Right cardiac atrium (tissue), 5 donors: ENCODE results near the gene LIMCH1. TPM values are rescaled to one million over a fixed set of nuclear protein-coding genes. Genes with fewer than 3 reads are reported as not detected.
"Not testable (repeated sequence)": the region's sequence is repeated elsewhere in the genome, so short reads cannot be mapped to it uniquely, and the experiment has no call there.

Experiments used
- ATAC-seq, 2 donors: fragments of 200-7000 bp; cut with Tn5 transposase; one replicate each; pipeline versions ENCODE4 v1.8.0 to v1.9.1; 2020; ENCODE audit warnings: moderate library complexity in 2 of 2, mild to moderate bottlenecking in 1 of 2
- DNase-seq, 3 donors: peaks; one replicate each; pipeline ENCODE4 v3.0.0-alpha.2; 2020
- H3K27ac ChIP-seq: one replicate; pipeline ENCODE4 v1.5.1; 2013; ENCODE audit warnings: mild to moderate bottlenecking, low read length, control low read depth, moderate library complexity
- H3K27me3 ChIP-seq: one replicate; pipeline ENCODE4 v1.6.1; 2013; ENCODE audit not compliant: control insufficient read depth, insufficient read depth
- H3K4me1 ChIP-seq: one replicate; pipeline ENCODE4 v1.6.1; 2013; ENCODE audit warnings: low read length; ENCODE audit not compliant: control insufficient read depth, insufficient read depth
- H3K4me3 ChIP-seq: one replicate; pipeline ENCODE4 v1.5.1; 2013; ENCODE audit warnings: low read length, control low read depth
- H3K9me3 ChIP-seq: one replicate; pipeline ENCODE4 v1.6.1; 2013; ENCODE audit warnings: low read length; ENCODE audit not compliant: control insufficient read depth
- WGBS: extraction: QIAGEN DNeasy Blood & Tissue Kit; methylation state at CpG from one replicate; pipeline ENCODE4 v1.1.7; 2013; 5-methylcytosine and 5-hydroxymethylcytosine counted together
- intact Hi-C, 4 donors: fragments of 100-400 bp; cut with DNase I; formaldehyde crosslinking; loops; one replicate each; pipeline versions ENCODE4 v1.11.0 to v1.14.0; 2022 to 2023
- polyA plus RNA-seq: library from polyadenylated mRNA; stranded (reverse); fragments of 200-250 nt; gene quantifications from one replicate; pipeline ENCODE4 v1.2.3, GENCODE V29; 2013
- total RNA-seq, 4 donors: library from RNA; stranded (reverse); fragmentation: NEBNext Ultra II Directional; extraction: Animal tissue kit (Norgen Biotek cat#: 25700); gene quantifications; one replicate each; pipeline ENCODE4 v1.2.1, GENCODE V29; 2021
- donor health status: healthy with polysubstance abuse.
- donor health status: DM: no; HTN: yes; CAD: no.
- donor health status: DM: no; HTN: no; CAD: no.
- donor health status: DM: no; HTN: yes; CAD: no; lungs with severe emphysema.
- donor health status: DM: yes; HTN: yes; CAD: no.

Gene LIMCH1
- total and polyA plus RNA-seq, 5 donors, result 43.3 to 248 (median 184) TPM

GRCh38 chr4:41624765-41625164 lies 86.8 kb downstream of the LIMCH1 start:
- WGBS, result 93% methylated on average over 3 of the region's 3 CpGs
- Histone ChIP-seq H3K27me3 (no peaks in the 10 kb centered on the region), H3K4me1 (no peaks in the 10 kb centered on the region), H3K9me3 (no peaks in the 10 kb centered on the region), H3K27ac (no peak overlapping the region), H3K4me3 (no peak overlapping the region)
- no peak for ATAC-seq
- DNase-seq, result no peak
- intact Hi-C loops, result no loop called here

- 72% methylated on average over 5 of the region's 5 CpGs for WGBS
- intact Hi-C loops, result no loop called here
- Histone ChIP-seq H3K4me3 (no peak overlapping the region), H3K9me3 (no peaks in the 10 kb centered on the region), H3K27me3 (no peaks in the 10 kb centered on the region), H3K4me1 (no peaks in the 10 kb centered on the region), H3K27ac (no peak overlapping the region)
- no peak for ATAC-seq
- DNase-seq, result no peak
Observed at GRCh38 chr4:41625531-41625930, 87.6 kb downstream of the LIMCH1 start.

- DNase-seq, result no peak
- H3K27ac ChIP-seq, result no peak overlapping the region
- WGBS, result 90% methylated on average over 2 of the region's 2 CpGs
- H3K4me1 ChIP-seq, result no peaks in the 10 kb centered on the region
- intact Hi-C loops, result no loop called here
- no peak overlapping the region for H3K4me3 ChIP-seq
- H3K9me3 ChIP-seq, result no peaks in the 10 kb centered on the region
- H3K27me3 ChIP-seq, result no peaks in the 10 kb centered on the region
- ATAC-seq, result no peak
Observed at GRCh38 chr4:41628936-41629335, 91.0 kb downstream of the LIMCH1 start.

GRCh38 chr4:41631523-41631922 lies 93.6 kb downstream of the LIMCH1 start:
- no peak overlapping the region for H3K4me3 ChIP-seq
- no peak for DNase-seq
- no peaks in the 10 kb centered on the region for H3K27me3 ChIP-seq
- no peaks in the 10 kb centered on the region for H3K9me3 ChIP-seq
- H3K27ac ChIP-seq, result no peak overlapping the region
- 72% methylated on average over 3 of the region's 3 CpGs for WGBS
- ATAC-seq, result no peak
- intact Hi-C loops, result no loop called here
- H3K4me1 ChIP-seq, result no peaks in the 10 kb centered on the region

GRCh38 chr4:41632481-41633073 lies 94.6 kb downstream of the LIMCH1 start:
- ATAC-seq, result no peak
- no peaks in the 10 kb centered on the region for H3K9me3 ChIP-seq
- DNase-seq, result no peak
- WGBS, result 71% methylated on average over 11 of the region's 11 CpGs
- H3K4me3 ChIP-seq, result no peak overlapping the region
- H3K27me3 ChIP-seq, result no peaks in the 10 kb centered on the region
- no peak overlapping the region for H3K27ac ChIP-seq
- no peaks in the 10 kb centered on the region for H3K4me1 ChIP-seq
- intact Hi-C loops, result no loop called here

GRCh38 chr4:41633321-41633720 lies 95.4 kb downstream of the LIMCH1 start:
- 77% methylated on average over 4 of the region's 4 CpGs for WGBS
- no peaks in the 10 kb centered on the region for H3K4me1 ChIP-seq
- no peaks in the 10 kb centered on the region for H3K9me3 ChIP-seq
- intact Hi-C loops, result no loop called here
- H3K4me3 ChIP-seq, result no peak overlapping the region
- no peak for DNase-seq
- H3K27ac ChIP-seq, result no peak overlapping the region
- no peaks in the 10 kb centered on the region for H3K27me3 ChIP-seq
- no peak for ATAC-seq

GRCh38 chr4:41635441-41635840 lies 97.5 kb downstream of the LIMCH1 start:
- no peak overlapping the region for H3K27ac ChIP-seq
- intact Hi-C loops, result no loop called here
- H3K4me3 ChIP-seq, result no peak overlapping the region
- no peak for DNase-seq
- H3K27me3 ChIP-seq, result no peaks in the 10 kb centered on the region
- no peak for ATAC-seq
- no peaks in the 10 kb centered on the region for H3K4me1 ChIP-seq
- H3K9me3 ChIP-seq, result no peaks in the 10 kb centered on the region
- WGBS, result 89% methylated on average over 3 of the region's 3 CpGs

GRCh38 chr4:41638203-41638602 lies 100.2 kb downstream of the LIMCH1 start:
- ATAC-seq (no peak), DNase-seq (no peak)
- H3K27me3 ChIP-seq, result no peaks in the 10 kb centered on the region
- H3K4me1 ChIP-seq, result no peaks in the 10 kb centered on the region
- H3K27ac ChIP-seq, result no peak overlapping the region
- intact Hi-C loops, result no loop called here
- H3K4me3 ChIP-seq, result no peak overlapping the region
- H3K9me3 ChIP-seq, result no peaks in the 10 kb centered on the region
- WGBS, result 98% methylated on average over 3 of the region's 3 CpGs

GRCh38 chr4:41638866-41639265 lies 100.9 kb downstream of the LIMCH1 start:
- no peaks in the 10 kb centered on the region for H3K9me3 ChIP-seq
- DNase-seq, result no peak
- H3K27ac ChIP-seq, result no peak overlapping the region
- 91% methylated on average over 4 of the region's 4 CpGs for WGBS
- no peaks in the 10 kb centered on the region for H3K27me3 ChIP-seq
- intact Hi-C loops, result no loop called here
- no peaks in the 10 kb centered on the region for H3K4me1 ChIP-seq
- no peak overlapping the region for H3K4me3 ChIP-seq
- no peak for ATAC-seq

GRCh38 chr4:41639291-41639690 lies 101.3 kb downstream of the LIMCH1 start:
- no peaks in the 10 kb centered on the region for H3K4me1 ChIP-seq
- 85% methylated on average over 1 of the region's 1 CpG for WGBS
- ATAC-seq (no peak), DNase-seq (no peak)
- intact Hi-C loops, result no loop called here
- no peaks in the 10 kb centered on the region for H3K27me3 ChIP-seq
- H3K4me3 ChIP-seq, result no peak overlapping the region
- no peak overlapping the region for H3K27ac ChIP-seq
- no peaks in the 10 kb centered on the region for H3K9me3 ChIP-seq

GRCh38 chr4:41640906-41641305 lies 102.9 kb downstream of the LIMCH1 start:
- DNase-seq, result no peak
- WGBS, result 90% methylated on average over 6 of the region's 6 CpGs
- Histone ChIP-seq H3K27ac (no peak overlapping the region), H3K4me3 (no peak overlapping the region), H3K27me3 (no peaks in the 10 kb centered on the region), H3K9me3 (no peaks in the 10 kb centered on the region), H3K4me1 (no peaks in the 10 kb centered on the region)
- ATAC-seq, result no peak
- intact Hi-C loops, result no loop called here

- intact Hi-C loops, H3K9me3 ChIP-seq, H3K4me3 ChIP-seq, ATAC-seq, H3K4me1 ChIP-seq, H3K27ac ChIP-seq, H3K27me3 ChIP-seq, DNase-seq: not testable (repeated sequence)
- 100% methylated on average over 1 of the region's 1 CpG for WGBS
Observed at GRCh38 chr4:41642746-41643145, 104.8 kb downstream of the LIMCH1 start.
